GM18517 (cell line): Measurements from ENCODE around the gene AP4M1.

ENCODE experiments used
- ATAC-seq: cut with Tn5 transposase; IDR thresholded peaks from one replicate; pipeline ENCODE4 v1.9.1; 2021; ENCODE audit warnings: mild to moderate bottlenecking, moderate library complexity; ENCODE audit not compliant: unreplicated experiment

Gene AP4M1

DNA sequence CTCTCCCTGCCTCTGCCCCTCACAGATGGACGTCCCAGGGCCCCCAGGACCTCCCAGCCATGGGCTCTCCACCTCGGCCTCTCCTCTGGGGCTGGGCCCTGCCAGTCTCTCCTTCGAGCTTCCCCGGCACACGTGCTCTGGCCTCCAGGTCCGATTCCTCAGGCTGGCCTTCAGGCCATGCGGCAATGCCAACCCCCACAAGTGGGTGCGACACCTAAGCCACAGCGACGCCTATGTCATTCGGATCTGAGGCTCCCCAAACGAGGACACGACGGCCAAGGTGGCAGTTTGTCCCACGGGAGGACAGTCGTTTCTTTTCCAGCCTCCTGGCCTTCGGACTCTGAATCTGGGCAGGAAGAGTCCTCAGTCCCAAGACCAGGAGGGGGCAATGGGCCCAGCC is 5.2 kb downstream of the AP4M1 start:
- ATAC-seq = no peak

DNA sequence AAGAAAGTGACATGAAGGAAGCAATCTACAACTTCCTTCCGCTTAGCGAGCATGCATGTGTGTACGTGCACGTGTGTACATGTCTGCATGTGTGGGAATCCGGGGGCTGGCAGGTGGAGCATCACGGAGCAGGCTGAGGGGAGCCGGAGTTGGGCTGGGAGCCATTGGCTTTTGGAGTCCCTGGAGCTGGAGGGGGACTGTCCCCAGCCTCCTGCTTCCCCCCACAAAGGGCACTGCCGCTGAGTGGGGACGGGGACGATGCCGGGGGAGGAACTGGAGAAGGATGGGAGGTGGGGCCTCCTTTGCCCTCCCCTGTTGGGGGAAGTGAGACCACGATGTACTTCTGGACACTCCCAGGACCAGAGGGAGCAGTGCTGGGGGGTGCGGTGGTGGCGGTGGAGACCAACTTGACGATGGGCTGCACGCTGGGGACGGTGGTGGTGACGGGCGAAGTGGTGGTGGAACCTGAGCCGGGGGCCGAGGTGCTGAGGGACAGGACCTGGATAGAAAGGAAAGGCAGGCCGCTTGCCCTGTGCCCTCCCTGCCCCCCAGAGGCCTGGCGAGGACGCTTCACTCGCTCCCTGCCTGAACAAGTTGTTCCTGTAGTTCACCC is 5.8 kb downstream of the AP4M1 start:
- no peak for ATAC-seq

DNA sequence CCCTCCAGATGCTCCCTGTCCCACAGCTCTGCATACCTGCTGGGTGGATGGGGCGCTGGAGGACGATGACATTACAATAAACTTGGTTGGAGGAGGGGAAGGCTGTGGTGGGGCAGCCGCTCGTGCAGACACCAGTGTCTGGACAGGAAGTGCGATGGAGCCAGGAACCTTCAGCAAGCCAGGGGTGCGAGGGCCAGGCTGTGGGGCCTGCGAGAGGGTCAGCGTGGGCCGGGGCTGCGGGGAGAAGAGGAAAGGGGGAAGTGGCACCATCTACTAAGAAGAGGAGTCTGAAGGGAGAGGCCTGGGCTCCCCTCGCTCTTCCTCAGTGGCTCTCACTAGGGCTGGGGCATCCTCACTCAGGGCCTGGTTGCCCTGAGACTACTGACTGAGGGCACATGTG is 6.4 kb downstream of the AP4M1 start:
- ATAC-seq = no peak

DNA sequence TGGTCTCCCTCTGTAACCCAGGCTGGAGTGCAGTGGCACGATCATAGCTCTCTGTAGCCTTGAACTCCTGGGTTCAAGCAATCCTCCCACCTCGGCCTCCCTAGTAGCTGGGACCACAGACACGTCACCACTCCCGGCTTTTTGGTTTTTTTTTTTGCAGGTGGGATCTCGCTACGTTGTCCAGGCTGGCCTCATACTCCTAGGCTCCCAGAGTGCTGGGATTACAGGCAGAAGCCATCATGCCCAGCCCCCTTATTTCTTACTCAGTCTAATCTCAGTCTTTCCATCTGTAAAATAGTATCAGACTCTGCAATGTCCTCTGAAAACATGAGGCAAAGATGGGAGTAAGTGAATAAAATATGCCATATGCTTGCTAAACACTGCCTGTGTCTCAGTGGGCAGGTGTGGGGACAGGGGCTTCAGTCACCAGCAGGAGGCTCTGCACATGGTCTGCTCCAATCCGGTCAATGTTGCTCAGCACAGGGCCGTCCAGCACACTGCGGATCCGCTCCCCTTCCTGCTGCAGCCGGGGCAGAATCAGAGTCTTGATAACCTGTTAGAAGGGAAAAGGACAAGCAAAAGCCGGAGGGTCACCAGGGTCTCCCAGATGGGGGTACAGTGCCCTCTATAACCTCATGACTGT is 8.2 kb downstream of the AP4M1 start:
- no peak for ATAC-seq

DNA sequence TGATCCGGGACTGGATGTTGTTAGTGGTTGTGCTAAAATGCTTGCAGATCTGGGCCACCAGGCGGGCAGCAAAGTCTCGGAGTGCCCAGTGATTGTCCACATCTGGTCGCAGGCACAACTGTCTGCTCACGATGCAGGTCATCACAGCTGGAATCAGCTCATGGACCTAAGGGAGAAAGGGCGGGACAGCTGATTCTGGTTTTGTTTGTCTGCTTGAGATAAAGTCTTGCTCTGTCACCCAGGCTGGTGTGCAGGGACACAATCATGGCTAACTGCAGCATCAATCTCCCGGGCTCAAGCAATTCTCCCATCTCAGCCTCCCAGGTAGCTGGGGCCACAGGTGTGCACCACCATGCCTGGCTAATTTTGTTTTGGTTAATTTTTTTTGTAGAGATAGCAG is 9.7 kb downstream of the AP4M1 start:
- ATAC-seq = no peak

DNA sequence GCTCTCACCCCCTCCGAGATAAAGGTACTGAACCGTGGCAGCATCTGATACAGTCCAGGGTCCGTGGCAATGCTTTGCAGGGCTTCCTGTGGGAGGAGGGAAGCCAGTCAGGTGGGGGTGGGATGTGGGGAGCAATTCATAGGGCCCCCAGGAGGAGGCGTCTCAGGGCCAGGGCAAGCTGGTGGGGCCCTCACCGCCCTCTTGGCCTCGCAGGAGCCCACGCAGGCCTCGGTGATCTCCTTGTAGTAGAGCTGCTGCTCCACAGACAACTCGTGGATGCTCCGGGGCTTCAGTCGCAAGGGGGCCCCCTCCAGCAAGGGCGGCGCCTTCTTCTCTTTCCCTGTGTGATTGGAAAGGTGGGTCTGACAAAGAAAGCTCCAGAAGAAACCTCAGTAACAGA is 10.5 kb downstream of the AP4M1 start:
- ATAC-seq = no peak

DNA sequence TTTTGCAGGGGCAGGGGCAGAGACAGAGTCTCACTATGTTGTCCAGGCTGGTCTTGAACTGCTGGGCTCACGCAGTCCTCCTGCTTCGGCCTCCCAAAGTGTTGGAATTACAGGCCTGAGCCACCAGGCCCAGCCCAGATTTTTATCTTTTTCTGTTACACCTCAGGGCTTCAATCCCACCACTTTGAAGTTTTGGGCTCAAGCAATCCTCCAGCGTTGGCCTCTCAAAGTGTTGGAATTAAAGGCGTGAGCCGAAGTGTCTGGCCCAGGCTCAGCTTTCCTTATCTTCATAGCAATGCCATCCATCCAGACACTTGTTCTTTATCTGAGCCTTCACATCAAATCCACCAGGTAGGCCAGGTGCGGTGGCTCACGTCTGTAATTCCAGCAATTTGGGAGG is 13.6 kb downstream of the AP4M1 start:
- ATAC-seq = no peak

DNA sequence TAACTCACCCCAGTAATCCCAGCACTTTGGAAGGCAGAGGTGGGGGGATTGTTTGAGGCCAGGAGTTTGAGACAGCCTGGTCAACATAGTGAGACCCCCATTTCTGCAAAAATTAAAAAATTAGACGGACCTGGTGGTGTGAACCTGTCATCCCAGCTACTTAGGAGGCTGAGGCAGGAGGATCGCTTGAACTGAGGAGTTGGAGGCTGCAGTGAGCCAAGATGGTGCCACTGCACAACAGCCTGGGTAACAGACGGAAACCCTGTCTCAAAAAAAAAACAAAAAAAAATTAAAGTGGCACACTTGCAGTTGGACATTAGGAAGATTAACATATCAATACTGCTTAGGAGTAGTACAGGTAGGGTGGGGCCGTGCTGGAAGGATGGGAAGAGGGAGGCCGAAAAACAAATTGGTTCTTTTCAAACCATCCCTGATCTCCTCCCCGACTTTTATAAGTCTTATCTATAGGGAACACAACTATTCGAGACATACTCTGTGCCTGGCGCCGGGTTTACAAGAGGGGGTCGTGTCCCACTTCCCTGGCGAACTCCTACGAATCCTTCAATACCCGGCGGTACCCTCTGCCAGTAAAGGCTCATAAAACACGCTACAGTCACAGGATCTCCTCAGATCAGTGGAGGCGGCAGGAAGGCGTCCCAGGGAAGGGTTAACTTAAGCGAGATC is 17.1 kb downstream of the AP4M1 start:
- ATAC-seq = no peak

DNA sequence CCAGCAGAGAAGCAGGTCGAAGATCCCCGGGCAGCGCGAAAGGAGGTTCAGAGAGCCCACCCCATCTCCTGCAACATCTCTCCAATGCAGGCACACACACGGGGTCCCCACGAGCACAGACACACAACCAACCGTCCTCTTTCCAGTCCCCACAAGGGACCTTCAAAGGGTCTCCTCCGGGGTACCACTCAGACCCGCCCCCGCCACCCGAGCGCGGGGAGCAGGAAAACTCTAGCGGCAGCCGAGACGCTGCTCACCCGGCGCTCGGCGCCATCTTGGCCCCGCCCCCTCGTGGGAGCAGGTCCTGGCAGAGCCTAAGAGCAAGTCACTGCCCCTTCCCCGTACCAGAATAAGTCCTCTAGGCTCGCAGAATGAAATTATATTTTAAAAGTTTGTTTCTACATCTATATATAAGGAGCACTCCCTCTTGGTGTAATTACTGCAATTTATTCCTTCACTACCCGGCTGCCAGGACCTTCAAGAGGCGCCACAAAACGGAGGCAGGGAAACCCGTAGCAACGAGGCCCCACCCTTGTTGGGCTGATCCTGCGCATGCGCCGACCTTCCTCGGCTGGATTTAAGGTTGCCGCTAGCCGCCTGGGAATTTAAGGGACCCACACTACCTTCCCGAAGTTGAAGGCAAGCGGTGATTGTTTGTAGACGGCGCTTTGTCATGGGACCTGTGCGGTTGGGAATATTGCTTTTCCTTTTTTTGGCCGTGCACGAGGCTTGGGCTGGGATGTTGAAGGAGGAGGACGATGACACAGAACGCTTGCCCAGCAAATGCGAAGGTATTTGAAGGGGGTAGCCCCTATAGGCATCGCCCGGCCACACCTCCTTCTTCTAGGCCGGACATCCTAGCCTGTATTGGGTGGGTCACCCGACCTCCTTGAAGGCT is 17.9 kb downstream of the AP4M1 start, which contains the start of the genes CNPY4 and TAF6:
CNPY4 (plus strand) TSS at position 563 of the 898 bp plus-strand sequence; CDS start at position 674, 111 bp downstream.
TAF6 (minus strand) TSS at position 287 of the 898 bp plus-strand sequence. CDS start 5,149 bp downstream, outside the sequence.
- peak; percentile 68 for ATAC-seq

DNA sequence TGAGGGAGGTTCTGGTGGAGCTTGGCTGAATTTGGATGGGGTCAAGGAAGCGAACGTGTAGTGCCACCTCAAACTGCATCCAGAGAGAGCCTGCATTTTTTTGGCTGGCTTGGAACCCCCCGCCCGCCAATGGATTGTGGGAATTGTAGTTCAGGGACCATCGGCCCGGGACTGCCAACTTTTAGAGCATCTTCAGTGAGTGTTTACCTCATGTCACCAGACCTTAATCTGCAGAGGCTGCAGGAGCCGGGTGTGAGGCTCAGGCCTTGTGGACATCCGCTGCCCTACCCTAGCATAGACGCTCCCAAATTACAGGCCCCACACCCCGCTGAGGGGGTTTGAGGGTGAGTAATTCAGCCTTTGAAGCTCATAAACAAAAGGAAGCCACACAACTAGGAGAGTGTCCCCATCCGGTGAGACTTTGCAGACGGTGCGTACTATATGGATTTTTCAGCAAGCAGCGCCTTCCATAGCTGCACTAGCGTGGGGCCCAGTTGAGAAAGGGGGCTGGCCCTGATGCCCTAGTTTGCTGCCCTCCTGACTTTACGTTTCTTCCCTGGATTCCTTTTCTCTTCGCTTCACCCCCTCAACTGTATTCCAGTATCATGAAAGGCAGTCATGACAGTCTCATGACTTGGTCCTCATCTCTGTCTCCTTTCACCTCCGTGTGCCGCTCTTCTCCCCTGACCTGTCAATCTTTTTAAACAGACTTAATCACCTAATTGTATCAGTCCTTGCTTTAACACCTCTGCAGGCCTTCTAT is 18.7 kb downstream of the AP4M1 start:
- ATAC-seq = peak; percentile 31

DNA sequence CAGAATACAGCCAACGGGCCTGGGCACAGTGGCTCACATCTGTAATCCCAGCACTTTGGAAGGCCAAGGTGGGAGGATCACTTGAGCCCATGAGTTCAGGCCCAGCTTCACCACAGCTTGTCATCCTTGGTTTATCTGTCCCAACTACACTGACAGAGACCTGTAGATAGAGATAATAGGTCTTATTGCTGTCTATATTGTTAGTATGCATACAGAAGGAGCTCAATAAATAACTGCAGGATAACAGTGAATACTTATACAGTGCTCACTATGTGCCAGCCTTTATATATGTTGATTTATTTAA is 19.2 kb downstream of the AP4M1 start:
- no peak for ATAC-seq

DNA sequence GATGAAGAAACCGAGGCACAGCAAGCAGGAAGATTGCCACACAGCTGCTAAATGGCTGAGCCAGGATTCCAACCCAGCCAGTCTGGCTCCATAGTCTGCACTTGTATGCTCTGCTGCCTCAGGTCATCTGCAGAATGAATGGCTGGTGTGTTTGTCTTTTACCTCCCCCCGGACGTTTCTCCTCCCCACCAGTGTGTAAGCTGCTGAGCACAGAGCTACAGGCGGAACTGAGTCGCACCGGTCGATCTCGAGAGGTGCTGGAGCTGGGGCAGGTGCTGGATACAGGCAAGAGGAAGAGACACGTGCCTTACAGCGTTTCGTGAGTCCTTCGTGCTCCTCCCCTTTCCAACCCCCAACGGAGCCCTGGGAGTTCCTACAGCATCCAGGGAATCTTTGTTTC is 20.6 kb downstream of the AP4M1 start:
- no peak for ATAC-seq

DNA sequence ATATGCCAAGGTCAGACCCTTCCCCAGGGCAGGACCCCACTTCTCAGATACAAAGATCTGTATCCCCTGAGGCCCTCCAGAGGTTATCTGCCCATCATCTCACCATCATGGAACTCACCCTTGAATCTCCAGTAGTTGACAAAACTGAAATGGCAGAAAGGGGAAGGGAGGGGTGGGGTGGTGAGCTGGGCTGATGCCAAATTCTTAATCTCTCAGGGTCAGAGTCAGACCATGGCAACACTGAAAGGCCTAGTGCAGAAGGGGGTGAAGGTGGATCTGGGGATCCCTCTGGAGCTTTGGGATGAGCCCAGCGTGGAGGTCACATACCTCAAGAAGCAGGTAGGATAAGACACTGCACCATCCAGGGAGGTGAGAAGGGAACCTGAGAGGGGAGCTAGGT is 21.1 kb downstream of the AP4M1 start:
- ATAC-seq = no peak

DNA sequence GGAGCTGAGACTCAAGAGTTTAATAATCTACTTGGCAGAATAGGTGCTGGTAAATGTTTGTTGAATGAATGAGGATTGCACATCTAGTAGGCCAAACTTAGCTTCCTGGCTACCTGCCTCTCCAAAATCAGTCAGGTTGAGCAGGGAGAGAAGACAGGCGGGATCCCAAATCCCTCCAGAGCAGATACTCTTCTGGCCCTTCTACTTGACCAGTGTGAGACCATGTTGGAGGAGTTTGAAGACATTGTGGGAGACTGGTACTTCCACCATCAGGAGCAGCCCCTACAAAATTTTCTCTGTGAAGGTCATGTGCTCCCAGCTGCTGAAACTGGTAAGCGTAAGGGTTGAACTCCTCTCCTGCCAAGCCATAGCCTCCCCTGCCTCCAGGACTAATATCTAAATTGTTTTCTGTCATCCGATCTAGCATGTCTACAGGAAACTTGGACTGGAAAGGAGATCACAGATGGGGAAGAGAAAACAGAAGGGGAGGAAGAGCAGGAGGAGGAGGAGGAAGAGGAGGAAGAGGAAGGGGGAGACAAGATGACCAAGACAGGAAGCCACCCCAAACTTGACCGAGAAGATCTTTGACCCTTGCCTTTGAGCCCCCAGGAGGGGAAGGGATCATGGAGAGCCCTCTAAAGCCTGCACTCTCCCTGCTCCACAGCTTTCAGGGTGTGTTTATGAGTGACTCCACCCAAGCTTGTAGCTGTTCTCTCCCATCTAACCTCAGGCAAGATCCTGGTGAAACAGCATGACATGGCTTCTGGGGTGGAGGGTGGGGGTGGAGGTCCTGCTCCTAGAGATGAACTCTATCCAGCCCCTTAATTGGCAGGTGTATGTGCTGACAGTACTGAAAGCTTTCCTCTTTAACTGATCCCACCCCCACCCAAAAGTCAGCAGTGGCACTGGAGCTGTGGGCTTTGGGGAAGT is 23.1 kb downstream of the AP4M1 start:
- ATAC-seq = no peak

DNA sequence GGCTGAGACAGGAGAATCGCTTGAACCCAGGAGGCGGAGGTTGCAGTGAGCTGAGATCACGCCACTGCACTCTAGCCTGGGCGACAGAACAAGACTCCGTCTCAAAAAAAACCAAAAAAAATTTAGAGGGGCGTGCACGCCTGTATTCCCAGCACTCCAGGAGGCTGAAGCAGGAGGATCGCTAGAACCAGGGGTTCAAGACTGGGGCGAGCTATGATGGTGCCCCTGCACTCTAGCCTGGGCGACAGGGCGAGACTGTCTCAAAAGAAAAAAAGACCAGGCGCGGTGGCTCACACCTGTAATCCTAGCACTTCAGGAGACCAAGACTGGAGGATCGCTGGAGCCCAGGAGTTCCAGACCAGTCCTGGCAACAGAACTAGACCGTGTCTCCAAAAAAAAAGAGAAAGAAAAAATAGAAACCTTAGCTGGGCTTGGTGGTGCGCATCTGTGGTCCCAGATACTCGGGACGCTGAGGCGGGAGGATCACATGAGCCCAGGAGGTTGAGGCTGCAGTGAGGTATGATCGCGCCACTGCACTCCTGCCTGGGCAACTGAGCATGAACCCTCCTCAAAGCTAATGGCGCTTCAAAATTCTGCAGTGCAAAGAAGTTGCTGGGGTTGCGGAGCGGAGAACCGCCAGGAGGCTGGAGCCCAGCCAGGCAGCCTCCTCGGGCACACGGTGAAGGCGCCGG is 24.9 kb downstream of the AP4M1 start:
- ATAC-seq = peak; percentile 24

DNA sequence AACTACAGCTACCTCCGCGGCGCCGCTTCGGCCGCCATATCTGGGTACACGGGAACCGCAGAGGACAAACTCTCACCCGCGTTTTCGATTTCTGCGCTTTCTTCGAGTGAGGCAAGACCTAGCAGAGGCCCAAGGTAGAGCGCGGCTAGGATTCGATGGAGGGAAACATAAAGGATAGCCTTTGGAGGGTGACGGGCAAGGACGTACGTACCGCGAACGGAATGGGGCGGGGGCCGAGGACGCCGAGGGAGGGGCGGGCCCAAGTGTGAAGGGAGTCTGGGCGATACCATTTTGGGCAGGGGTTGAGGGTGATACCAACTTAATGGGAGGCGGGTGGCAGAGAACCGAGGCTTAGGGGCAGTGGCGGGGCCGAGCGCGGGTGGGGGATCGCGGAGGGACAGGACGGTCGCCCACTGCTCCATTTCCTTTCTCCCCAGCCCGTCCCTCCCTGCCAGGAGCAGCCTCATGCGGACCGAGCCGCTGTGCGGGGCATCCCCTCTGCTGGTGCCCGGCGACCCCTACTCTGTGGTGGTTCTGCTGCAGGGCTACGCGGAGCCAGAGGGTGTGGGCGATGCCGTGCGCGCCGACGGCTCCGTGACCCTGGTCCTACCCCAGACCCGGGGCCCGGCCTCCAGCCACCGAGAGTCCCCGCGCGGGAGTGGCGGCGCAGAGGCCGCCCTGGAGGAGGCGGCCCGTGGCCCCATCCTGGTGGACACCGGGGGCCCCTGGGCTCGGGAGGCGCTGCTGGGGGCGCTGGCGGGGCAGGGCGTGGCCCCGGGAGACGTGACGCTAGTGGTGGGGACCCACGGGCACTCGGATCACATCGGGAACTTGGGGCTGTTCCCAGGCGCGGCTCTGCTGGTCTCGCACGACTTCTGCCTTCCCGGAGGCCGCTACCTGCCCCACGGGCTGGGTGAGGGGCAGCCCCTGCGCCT is 25.8 kb downstream of the AP4M1 start, which contains the start of gene MBLAC1:
MBLAC1 (plus strand) TSS at position 37 of the 935 bp plus-strand sequence; CDS start at position 466, 429 bp downstream.
- peak; percentile 70 for ATAC-seq

DNA sequence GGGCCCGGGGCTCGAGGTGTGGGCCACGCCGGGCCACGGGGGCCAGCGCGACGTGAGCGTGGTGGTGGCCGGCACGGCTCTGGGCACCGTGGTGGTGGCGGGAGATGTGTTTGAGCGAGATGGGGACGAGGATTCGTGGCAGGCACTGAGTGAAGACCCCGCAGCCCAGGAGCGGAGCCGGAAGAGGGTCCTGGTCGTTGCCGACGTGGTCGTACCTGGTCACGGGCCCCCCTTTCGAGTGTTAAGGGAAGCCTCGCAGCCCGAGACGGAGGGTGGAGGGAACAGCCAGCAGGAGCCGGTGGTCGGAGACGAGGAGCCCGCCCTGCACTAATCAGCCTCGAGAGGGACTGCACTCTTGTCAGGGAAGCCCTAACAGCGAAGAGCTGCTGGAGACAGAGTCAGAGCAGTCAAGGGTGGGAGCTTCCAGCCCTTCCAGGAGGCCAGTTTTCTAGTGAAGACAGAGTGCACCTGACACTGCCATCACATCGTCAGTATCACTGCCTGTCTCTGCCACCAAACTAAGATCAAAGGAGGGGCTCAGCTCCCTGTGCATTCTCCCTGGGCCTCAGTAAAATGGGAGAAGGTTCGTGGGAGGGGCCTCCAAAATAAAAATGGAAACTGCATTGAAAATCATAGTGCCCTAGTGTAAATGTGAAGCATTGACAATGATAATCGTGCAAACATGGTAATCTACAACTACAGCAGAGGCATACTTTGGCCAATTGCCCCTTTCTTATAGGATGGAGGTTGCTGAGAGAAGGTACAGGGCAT is 26.6 kb downstream of the AP4M1 start:
- peak; percentile 8 for ATAC-seq
